SK-N-MC (cell line): Measurements from ENCODE around the gene SIGLEC7.

ENCODE experiments used
- DNase-seq: peaks from one replicate; pipeline ENCODE4 v3.0.0-alpha.2; 2011; ENCODE audit warnings: low read depth, low spot score
- H3K27ac ChIP-seq: fragments of 200-600 bp; sonication (generic); 2 replicates; pipeline ENCODE4 v1.5.1; 2016; ENCODE audit warnings: mixed run types
- H3K36me3 ChIP-seq: fragments of 200-600 bp; sonication (generic); 2 replicates; pipeline ENCODE4 v1.6.1; 2017; ENCODE audit warnings: antibody characterized with exemption, low read length, mixed read lengths; ENCODE audit not compliant: insufficient read depth
- H3K4me3 ChIP-seq: fragments of 200-600 bp; sonication (generic); 2 replicates; pipeline ENCODE4 v1.5.1; 2016
- H3K9ac ChIP-seq: fragments of 200-600 bp; sonication (generic); 2 replicates; pipeline ENCODE4 v1.8.0; 2017; ENCODE audit warnings: mixed run types, mixed read lengths; ENCODE audit not compliant: insufficient read length
- H3K9me3 ChIP-seq: fragments of 200-600 bp; sonication (generic); 2 replicates; pipeline ENCODE4 v1.6.1; 2017; ENCODE audit warnings: low read depth, mild to moderate bottlenecking, antibody characterized with exemption, low read length, moderate library complexity, mixed read lengths
- EZH2 ChIP-seq: fragments of 200-600 bp; sonication (generic); IDR thresholded peaks from one replicate; pipeline ENCODE4 v1.6.1; 2017; ENCODE audit warnings: antibody characterized with exemption
- FOXP2 ChIP-seq: optimal IDR thresholded peaks from 2 replicates; pipeline ENCODE3; 2011; ENCODE audit warnings: mild to moderate bottlenecking, moderate library complexity; ENCODE audit not compliant: insufficient read depth; ENCODE audit errors: extremely low read length, control extremely low read depth
- POLR2AphosphoS5 ChIP-seq: IDR thresholded peaks from 2 replicates; pipeline ENCODE4 v1.6.1; 2012; ENCODE audit warnings: mild to moderate bottlenecking, low read depth, low read length, borderline replicate concordance

SIGLEC7 gene

DNA sequence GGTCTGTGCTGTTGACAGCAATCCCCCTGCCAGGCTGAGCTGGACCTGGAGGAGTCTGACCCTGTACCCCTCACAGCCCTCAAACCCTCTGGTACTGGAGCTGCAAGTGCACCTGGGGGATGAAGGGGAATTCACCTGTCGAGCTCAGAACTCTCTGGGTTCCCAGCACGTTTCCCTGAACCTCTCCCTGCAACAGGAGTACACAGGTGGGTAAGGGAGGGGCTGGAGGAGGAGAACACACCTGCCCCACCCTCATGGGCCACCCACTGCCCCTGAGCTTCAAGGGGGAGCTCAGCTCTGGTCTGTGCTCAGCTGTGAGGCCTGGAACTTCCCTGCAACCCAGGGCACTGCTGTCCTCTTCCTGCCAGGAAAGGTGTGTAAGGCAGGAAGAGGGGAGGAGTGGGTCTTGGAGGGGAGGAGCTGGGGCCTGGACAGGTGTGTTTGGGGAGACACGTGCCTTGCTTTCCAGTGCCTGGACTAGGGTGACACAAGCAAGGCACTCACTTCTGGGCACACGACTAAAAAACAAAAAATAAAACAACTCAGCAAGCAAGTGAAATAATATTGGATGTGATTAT is 3.9 kb downstream of the SIGLEC7 start:
- Histone ChIP-seq H3K9me3 (no peaks in the 10 kb centered on the region), H3K9ac (no peak overlapping the region), H3K36me3 (no peaks in the 10 kb centered on the region), H3K27ac (no peak overlapping the region), H3K4me3 (no peak overlapping the region)
- DNase-seq: no peak
- TF ChIP-seq EZH2: no peak

DNA sequence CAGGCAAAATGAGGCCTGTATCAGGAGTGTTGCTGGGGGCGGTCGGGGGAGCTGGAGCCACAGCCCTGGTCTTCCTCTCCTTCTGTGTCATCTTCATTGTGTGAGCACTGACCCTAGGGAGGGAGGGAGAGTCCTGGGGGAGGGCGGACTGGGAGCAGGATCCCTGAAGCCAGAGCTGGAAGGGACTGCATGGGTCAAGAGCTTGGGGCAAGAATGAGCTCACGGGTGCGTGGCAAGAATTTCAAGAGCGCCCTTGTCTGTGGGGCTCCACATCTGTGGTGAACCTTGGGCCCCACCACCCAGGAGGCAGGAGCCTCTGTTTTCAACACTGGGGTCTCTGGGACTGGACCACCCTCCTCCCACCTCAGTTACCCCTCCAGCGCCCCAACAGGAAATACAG is 4.7 kb downstream of the SIGLEC7 start:
- no peaks in the 10 kb centered on the region for H3K9me3 ChIP-seq
- H3K4me3 ChIP-seq: no peak overlapping the region
- TF ChIP-seq EZH2 (no peak), FOXP2 (no peak)
- H3K36me3 ChIP-seq: no peaks in the 10 kb centered on the region
- no peak overlapping the region for H3K9ac ChIP-seq
- no peak overlapping the region for H3K27ac ChIP-seq
- DNase-seq: no peak

DNA sequence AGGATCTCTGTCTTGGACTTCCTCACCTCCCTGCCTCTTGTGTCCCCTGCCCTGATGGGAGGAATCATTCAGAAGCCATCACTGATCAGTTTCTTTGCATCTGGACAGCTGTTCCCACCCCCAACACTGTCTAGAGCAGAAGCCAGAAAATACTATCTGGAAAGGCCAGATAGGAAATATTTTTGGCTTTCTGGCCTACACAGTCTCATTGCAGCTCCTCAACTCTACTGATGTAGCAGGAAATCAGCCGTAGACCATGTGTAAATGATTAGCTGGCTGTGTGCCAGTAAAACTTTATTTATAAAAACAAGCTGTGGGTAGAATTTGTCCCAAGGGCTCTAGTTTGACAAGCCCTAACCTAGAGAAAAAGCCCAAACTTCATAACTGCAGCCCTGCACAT is 5.6 kb downstream of the SIGLEC7 start:
- Histone ChIP-seq H3K27ac (no peak overlapping the region), H3K36me3 (no peaks in the 10 kb centered on the region), H3K9ac (no peak overlapping the region), H3K9me3 (no peaks in the 10 kb centered on the region), H3K4me3 (no peak overlapping the region)
- no peak for DNase-seq
- TF ChIP-seq FOXP2 (no peak), EZH2 (no peak), POLR2AphosphoS5 (no peak)

DNA sequence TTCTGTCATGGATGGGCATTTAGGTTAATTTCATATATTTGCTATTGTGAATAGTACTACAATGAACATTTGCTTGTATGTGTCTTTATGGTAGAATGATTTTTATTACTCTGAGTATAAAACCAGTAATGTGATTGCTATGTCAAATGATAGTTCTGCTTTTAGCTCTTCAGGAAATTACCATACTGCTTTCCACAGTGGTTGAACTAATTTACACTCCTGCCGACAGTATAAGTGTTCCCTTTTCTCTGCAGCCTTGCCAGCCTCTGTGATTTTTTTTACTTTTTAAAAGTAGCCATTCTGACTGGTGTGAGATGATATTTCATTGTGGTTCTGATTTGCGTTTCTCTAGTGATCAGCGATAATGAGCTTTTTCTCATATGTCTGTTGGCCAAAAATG is 6.5 kb downstream of the SIGLEC7 start:
- no peak for DNase-seq
- Histone ChIP-seq H3K36me3 (no peaks in the 10 kb centered on the region), H3K9me3 (no peaks in the 10 kb centered on the region), H3K27ac (no peak overlapping the region), H3K9ac (no peak overlapping the region), H3K4me3 (no peak overlapping the region)
- TF ChIP-seq EZH2 (no peak), FOXP2 (no peak), POLR2AphosphoS5 (no peak)

DNA sequence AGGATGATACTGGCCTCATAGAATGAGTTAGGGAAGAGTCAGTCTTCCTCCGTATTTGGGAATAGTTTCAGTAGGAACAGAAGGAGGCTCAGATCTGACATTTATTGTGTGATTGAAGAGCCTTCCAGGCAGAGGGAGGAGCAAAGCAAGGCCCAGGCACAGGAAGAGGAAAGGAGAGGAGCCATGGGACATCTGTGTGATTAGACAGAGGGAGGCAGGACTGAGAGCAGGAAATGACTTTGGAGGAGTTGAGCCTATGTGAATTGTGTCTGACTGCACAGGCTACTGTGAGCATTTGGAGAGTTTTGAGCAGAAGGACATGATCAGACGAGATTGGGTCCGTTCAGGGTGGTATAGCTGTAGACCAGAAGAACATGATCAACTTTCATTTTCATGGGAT is 8.5 kb downstream of the SIGLEC7 start:
- DNase-seq: no peak
- Histone ChIP-seq H3K27ac (no peak overlapping the region), H3K9me3 (no peaks in the 10 kb centered on the region), H3K4me3 (no peak overlapping the region), H3K36me3 (no peaks in the 10 kb centered on the region), H3K9ac (no peak overlapping the region)
- TF ChIP-seq FOXP2: no peak
- TF ChIP-seq POLR2AphosphoS5: no peak
- no peak for TF ChIP-seq EZH2

DNA sequence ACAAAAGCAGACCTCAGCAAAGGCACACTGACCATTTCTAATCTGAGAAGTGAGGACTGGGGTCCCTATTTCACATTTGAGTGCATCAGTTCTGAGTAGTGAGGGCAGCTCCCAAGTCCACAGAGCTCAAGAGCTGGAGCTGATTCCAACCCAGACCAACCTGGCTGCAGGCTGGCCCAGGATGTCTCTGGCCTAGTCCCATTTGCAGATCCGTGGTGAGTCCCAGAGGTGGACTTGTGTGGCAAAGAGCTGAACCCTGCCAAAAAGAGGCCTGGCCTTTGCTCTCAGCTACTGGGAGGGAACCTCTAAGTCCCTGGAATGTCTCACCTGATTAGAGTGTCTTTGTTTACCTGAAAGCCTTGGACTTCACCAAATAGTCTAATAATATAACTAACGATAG is 14.6 kb downstream of the SIGLEC7 start:
- no peak overlapping the region for H3K9ac ChIP-seq
- no peak for DNase-seq
- no peaks in the 10 kb centered on the region for H3K9me3 ChIP-seq
- H3K27ac ChIP-seq: no peak overlapping the region
- TF ChIP-seq POLR2AphosphoS5: no peak
- TF ChIP-seq EZH2: no peak
- TF ChIP-seq FOXP2: no peak
- no peak overlapping the region for H3K4me3 ChIP-seq
- H3K36me3 ChIP-seq: no peaks in the 10 kb centered on the region

DNA sequence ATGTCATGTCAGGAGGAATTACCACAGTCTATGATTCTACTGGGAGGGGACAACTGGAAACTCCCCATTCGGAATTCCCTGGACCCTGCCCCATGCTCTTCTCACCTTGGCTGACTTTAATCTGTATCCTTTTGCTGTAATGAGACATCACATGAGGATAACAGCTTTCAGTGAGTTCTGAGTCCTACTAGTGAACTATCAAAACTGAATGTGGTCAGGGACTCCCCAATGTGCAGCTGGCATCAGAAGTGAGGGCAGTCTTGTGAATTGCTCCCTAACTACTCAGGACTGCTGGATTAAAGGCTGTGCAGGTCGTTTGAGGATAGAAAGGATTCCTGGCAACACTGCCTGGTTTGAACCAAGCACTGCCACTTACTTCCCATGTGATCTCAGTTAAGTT is 15.2 kb downstream of the SIGLEC7 start:
- Histone ChIP-seq H3K27ac (no peak overlapping the region), H3K9ac (no peak overlapping the region), H3K36me3 (no peaks in the 10 kb centered on the region), H3K9me3 (no peaks in the 10 kb centered on the region), H3K4me3 (no peak overlapping the region)
- TF ChIP-seq FOXP2 (no peak), POLR2AphosphoS5 (no peak), EZH2 (no peak)
- DNase-seq: no peak

DNA sequence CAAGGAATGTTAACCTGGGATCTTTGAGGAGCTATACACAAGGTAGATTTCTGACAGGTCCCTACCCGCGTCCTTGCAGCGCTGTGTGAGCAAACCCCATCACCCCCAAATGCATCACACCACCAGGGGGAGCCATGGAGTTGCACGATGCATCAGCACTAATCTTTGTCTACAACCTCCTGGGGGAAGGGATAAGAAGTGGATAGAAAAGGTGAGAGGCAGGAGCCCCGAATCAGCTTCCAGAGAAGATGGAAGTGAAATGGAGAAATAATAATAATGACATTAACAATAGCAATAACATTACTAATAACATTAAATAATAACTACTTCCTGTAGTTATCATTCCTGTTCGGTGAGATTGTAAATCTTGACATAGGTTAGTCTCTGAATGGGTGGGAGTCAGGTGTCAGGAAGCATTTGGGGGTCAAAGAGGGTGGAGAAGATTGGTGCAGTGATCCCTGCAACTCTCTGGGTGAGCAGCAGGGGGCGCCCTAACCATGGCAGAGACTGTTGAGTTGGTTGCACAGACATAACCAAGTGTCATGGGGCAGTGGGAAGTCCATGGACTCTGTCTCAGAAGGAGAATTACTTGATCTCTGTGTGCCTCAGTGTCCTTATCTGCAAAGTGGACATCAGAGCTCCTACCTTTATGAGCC is 16.5 kb downstream of the SIGLEC7 start:
- Histone ChIP-seq H3K9me3 (no peaks in the 10 kb centered on the region), H3K27ac (no peak overlapping the region), H3K4me3 (no peak overlapping the region), H3K36me3 (no peaks in the 10 kb centered on the region), H3K9ac (no peak overlapping the region)
- no peak for DNase-seq
- no peak for TF ChIP-seq FOXP2
- no peak for TF ChIP-seq EZH2
- TF ChIP-seq POLR2AphosphoS5: no peak

DNA sequence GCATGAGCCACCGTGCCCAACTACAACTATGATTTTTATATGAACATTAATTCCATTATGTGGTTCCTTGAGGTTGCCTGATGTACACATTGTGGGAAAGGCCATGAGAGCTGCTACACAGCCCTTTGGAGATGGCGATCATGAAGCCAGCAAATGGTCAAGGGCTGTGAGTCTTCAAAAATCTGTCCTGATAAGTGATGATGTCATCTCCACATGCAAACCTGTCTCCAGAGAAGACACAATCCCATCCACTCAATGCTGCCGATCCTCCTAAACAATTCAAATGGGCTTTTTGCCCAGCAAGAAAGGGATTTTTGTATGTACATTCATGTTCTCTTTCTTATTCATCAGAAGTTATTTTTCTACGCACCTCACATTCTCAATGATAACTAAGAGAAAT is 17.6 kb downstream of the SIGLEC7 start:
- Histone ChIP-seq H3K36me3 (no peaks in the 10 kb centered on the region), H3K9me3 (no peaks in the 10 kb centered on the region), H3K4me3 (no peak overlapping the region), H3K27ac (no peak overlapping the region), H3K9ac (no peak overlapping the region)
- no peak for DNase-seq
- TF ChIP-seq EZH2 (no peak), POLR2AphosphoS5 (no peak), FOXP2 (no peak)
